Esophagus squamous epithelium (tissue), 5 donors: ENCODE results near the gene DNAJC4. TPM values are rescaled to one million over a fixed set of nuclear protein-coding genes. Genes with fewer than 3 reads are reported as not detected.
A peak's percentile ranks its signal among the peaks of the same experiment; 100 is the strongest.

ENCODE experiments used
- DNase-seq: peaks from one replicate; lab custom pipeline; 2025; lab: John Stamatoyannopoulos, UW
- H3K27ac ChIP-seq, 4 donors: fragments of 200-600 bp; sonication (generic); one replicate each; pipeline ENCODE4 v1.5.1; 2016 to 2019; ENCODE audit warnings: mild to moderate bottlenecking in 1 of 4
- H3K27me3 ChIP-seq, 4 donors: fragments of 200-600 bp; sonication (generic); 1 replicate in 3 of 4; 2 replicates in 1 of 4; pipeline versions ENCODE4 v1.5.1 to v1.6.0; 2017 to 2021; ENCODE audit warnings: antibody characterized with exemption in 1 of 4
- H3K36me3 ChIP-seq, 3 donors: fragments of 200-600 bp; sonication (generic); one replicate each; pipeline ENCODE4 v1.5.1; 2016 to 2019
- H3K4me1 ChIP-seq, 3 donors: fragments of 200-600 bp; sonication (generic); one replicate each; pipeline ENCODE4 v1.5.1; 2017 to 2019
- H3K4me3 ChIP-seq, 4 donors: fragments of 200-600 bp; sonication (generic); 1 replicate in 3 of 4; 2 replicates in 1 of 4; pipeline ENCODE4 v1.5.1; 2016 to 2019; ENCODE audit warnings: mild to moderate bottlenecking in 2 of 4, moderate library complexity in 1 of 4
- H3K9me3 ChIP-seq, 3 donors: fragments of 200-600 bp; sonication (generic); one replicate each; pipeline ENCODE4 v1.5.1; 2016 to 2019
- POLR2A ChIP-seq, 4 donors: fragments of 450-650 bp; IDR thresholded peaks; one replicate each; pipeline ENCODE4 v1.6.1; 2017; ENCODE audit warnings: antibody characterized with exemption in 4 of 4, mild to moderate bottlenecking in 4 of 4, moderate library complexity in 3 of 4
- WGBS, 2 donors: methylation state at CpG; one replicate each; pipeline ENCODE4 v1.1.5; 2018; 5-methylcytosine and 5-hydroxymethylcytosine counted together
- intact Hi-C: fragments of 100-400 bp; cut with DNase I; formaldehyde crosslinking; loops from one replicate; pipeline ENCODE4 v1.15.0; 2022
- total RNA-seq, 4 donors: library from RNA; depleted of rRNA; stranded (reverse); fragments of >200 nt; gene quantifications; one replicate each; pipeline ENCODE4 v1.1.0, GENCODE V29; 2016
- TF ChIP-seq, protein P1 (sequence below), 6 experiments: fragments of 450-650 bp in 4 of 6; fragments of 200-600 bp in 2 of 6; sonication (generic) in 2 of 6; IDR thresholded peaks; one replicate each; pipeline ENCODE4 v1.5.1; 2016 to 2019; ENCODE audit warnings: antibody characterized with exemption in 6 of 6, mild to moderate bottlenecking in 4 of 6, moderate library complexity in 4 of 6
- donor health status: DM: yes; HTN: yes; CAD: no.

Gene DNAJC4
- total RNA-seq, 4 donors from 2014 or later, result 8.9 to 27.1 (median 16.8) TPM

DNA sequence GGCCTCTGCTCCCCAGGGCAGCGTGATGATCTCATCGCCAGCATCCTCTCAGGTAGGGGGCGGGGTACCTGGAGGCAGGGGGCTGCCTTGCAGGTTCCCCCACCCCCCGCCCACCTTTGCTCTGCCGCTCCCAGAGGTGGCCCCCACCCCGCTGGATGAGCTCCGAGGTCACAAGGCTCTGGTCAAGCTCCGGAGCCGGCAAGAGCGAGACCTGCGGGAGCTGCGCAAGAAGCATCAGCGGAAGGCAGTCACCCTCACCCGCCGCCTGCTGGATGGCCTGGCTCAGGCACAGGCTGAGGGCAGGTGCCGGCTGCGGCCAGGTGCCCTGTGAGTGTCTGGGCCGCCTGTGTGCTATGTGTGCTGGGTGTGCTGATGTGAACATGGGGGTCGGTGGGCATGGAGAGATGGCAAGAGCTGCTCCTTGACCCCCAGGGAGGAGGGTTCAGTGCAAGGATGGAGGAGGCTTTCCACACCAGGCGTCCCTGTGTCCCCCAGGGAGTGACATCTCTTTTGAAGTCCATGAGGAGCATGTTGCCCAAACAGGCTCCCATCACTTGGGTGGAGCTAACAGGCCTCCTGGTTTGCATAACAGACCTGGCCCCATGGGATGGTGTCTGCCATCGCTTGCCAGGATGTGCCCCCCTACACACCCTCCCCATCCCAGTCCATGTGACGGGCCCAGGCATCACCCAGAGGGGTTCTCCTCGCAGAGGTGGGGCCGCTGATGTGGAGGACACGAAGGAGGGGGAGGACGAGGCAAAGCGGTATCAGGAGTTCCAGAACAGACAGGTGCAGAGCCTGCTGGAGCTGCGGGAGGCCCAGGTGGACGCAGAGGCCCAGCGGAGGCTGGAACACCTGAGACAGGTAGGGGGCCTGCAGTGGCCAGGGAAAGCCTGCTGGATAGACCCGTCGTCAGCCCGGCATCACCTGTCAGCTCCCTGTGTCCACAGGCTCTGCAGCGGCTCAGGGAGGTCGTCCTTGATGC is 35.1 kb downstream of the DNAJC4 start:
- peaks cover 31 to 67% (median 37%) of the 10 kb centered on the region in 3 donors for H3K36me3 ChIP-seq
- no peak for DNase-seq
- intact Hi-C loops, result no loop called here

DNA sequence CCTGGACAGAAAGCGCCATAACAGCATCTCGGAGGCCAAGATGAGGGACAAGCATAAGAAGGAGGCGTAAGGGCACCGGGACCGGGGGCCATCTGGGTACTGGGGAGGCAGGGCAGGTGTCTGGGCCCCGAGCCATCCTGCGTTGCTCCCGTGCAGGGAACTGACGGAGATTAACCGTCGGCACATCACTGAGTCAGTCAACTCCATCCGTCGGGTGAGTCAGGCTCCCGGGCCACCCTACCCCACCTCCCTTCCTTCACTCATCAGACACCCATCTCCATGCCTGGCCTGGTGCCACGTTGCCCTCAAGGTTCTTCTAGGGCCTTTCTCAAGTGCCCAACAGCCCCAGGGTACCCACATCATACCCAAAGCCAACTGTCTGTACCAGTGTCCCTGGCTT is 36.0 kb downstream of the DNAJC4 start:
- Histone ChIP-seq H3K9me3 (no peaks in the 10 kb centered on the region), H3K27me3 (no peaks in the 10 kb centered on the region), H3K36me3 (peaks cover 31 to 58% (median 33%) of the 10 kb centered on the region in 3 donors), H3K4me3 (no peak overlapping the region), H3K4me1 (peaks cover 25 to 45% (median 27%) of the 10 kb centered on the region in 3 donors), H3K27ac (peak overlapping the region in 3 of 4 donors; percentile 98 to 99 (median 98))
- no peak for DNase-seq
- WGBS, 2 donors, result 58 to 61% methylated on average over 10 to 15 of the region's 15 CpGs
- intact Hi-C loops, result no loop called here
- TF ChIP-seq POLR2A (IDR thresholded peaks at IDR 0.05), result no peak
- TF ChIP-seq, protein P1, sequence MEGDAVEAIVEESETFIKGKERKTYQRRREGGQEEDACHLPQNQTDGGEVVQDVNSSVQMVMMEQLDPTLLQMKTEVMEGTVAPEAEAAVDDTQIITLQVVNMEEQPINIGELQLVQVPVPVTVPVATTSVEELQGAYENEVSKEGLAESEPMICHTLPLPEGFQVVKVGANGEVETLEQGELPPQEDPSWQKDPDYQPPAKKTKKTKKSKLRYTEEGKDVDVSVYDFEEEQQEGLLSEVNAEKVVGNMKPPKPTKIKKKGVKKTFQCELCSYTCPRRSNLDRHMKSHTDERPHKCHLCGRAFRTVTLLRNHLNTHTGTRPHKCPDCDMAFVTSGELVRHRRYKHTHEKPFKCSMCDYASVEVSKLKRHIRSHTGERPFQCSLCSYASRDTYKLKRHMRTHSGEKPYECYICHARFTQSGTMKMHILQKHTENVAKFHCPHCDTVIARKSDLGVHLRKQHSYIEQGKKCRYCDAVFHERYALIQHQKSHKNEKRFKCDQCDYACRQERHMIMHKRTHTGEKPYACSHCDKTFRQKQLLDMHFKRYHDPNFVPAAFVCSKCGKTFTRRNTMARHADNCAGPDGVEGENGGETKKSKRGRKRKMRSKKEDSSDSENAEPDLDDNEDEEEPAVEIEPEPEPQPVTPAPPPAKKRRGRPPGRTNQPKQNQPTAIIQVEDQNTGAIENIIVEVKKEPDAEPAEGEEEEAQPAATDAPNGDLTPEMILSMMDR (IDR thresholded peaks at IDR 0.05), result no peak

More for the DNA sequence above, 35.1 kb downstream of the DNAJC4 start:
- H3K9me3 ChIP-seq, result no peaks in the 10 kb centered on the region
- no peaks in the 10 kb centered on the region for H3K27me3 ChIP-seq
- H3K27ac ChIP-seq, result peak overlapping the region in 1 of 4 donors; percentile 99
- no peak overlapping the region for H3K4me3 ChIP-seq
- 82 to 92% methylated on average over 6 to 12 of the region's 35 CpGs for WGBS, 2 donors
- peaks cover 25 to 44% (median 27%) of the 10 kb centered on the region in 3 donors for H3K4me1 ChIP-seq
- TF ChIP-seq, protein P1 (IDR thresholded peaks at IDR 0.05), result no peak
- TF ChIP-seq POLR2A (IDR thresholded peaks at IDR 0.05), result no peak

DNA sequence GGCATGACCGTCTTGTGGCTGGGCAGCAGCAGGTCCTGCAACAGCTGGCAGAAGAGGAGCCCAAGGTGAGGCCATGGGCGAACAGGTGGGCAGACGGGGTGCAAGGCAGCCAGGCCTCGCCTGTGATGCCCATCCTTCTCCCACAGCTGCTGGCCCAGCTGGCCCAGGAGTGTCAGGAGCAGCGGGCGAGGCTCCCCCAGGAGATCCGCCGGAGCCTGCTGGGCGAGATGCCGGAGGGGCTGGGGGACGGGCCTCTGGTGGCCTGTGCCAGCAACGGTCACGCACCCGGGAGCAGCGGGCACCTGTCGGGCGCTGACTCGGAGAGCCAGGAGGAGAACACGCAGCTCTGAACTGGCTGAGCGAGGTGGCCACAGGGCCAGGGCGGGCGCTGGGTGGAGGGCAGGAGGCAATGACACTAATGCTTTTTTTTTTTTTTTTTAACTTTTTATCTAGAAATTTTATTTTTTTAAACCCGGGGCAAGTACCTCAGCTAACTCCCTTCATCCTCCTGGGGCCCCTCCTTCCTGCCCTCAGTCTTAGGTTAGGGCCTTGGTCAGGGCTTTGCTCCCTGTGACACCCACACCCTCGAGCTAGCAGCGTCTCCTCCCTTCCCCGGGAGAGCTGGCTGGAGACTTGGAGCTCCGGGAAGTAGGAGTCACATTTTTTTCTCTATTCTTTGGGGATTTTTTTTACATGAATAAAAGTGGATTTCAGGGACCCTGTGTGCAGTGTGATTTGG is 37.0 kb downstream of the DNAJC4 start:
- TF ChIP-seq, protein P1 (IDR thresholded peaks at IDR 0.05), result no peak
- TF ChIP-seq POLR2A (IDR thresholded peaks at IDR 0.05), result no peak
- H3K4me3 ChIP-seq, result no peak overlapping the region
- 47 to 64% methylated on average over 13 to 15 of the region's 27 CpGs for WGBS, 2 donors
- H3K27ac ChIP-seq, result peak overlapping the region; percentile 98 to 99 (median 98)
- H3K9me3 ChIP-seq, result no peaks in the 10 kb centered on the region
- no peaks in the 10 kb centered on the region for H3K27me3 ChIP-seq
- DNase-seq, result no peak
- peaks cover 23 to 48% (median 27%) of the 10 kb centered on the region in 3 donors for H3K36me3 ChIP-seq
- intact Hi-C loops, result no loop called here
- H3K4me1 ChIP-seq, result peaks cover 31 to 54% (median 32%) of the 10 kb centered on the region in 3 donors

DNA sequence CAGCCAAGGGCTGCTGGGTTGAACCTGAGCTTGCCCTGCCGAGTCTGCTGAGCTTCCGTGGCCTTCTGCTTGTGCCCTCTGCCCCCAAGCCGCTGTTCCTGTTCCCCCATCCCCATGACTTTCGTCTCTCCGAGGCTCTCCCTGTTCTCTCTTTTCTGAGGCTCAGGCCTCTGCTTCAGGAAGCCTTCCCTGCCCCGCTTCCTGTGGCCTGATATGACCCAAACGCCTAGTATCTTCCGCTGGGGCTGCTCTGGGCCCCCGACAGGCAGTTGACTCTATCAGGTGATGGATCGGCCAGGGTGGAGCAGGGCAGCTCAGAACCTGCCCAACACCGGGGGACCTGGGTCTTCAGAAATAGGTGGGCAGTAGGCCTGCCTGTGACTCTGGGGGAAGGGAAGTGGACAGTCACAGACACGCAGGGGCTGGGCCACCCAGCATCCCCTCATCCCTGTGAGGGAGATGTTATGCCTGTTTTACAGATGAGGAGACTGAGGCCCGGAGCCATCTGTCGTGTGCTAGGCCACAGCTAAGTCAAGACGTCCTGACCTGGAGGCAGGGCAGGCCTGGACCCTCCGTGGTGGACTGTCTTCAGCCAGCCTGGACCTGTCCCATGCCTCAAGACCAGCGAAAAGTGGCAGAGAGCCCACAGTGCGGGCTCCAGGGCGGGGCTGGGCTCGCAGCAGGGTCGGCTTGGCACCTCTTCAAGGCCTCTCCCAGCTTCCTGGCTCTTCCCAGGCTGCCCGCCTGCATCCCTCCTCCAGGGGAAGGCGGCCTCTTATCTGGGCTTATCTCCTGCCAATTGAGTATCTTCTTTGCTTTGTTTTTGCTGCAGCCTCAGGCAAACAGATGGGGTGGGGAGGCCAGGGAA is 37.9 kb downstream of the DNAJC4 start:
- intact Hi-C loops, result no loop called here
- TF ChIP-seq, protein P1 (IDR thresholded peaks at IDR 0.05), result no peak
- TF ChIP-seq POLR2A (IDR thresholded peaks at IDR 0.05), result no peak
- 29 to 49% methylated on average over 8 to 13 of the region's 23 CpGs for WGBS, 2 donors
- H3K36me3 ChIP-seq, result peaks cover 16 to 39% (median 20%) of the 10 kb centered on the region in 3 donors
- no peaks in the 10 kb centered on the region for H3K27me3 ChIP-seq
- peak overlapping the region in 3 of 4 donors; percentile 58 to 87 (median 82) for H3K4me3 ChIP-seq
- peaks cover 31 to 57% (median 32%) of the 10 kb centered on the region in 3 donors for H3K4me1 ChIP-seq
- H3K9me3 ChIP-seq, result no peaks in the 10 kb centered on the region
- peak overlapping the region; percentile 98 to 99 (median 98) for H3K27ac ChIP-seq
- DNase-seq, result no peak
